Cerebellar nuclear complex (tissue), 1 donor: Measurements from ENCODE around the gene PARD3.
"Not testable (repeated sequence)": the region's sequence is repeated elsewhere in the genome, so short reads cannot be mapped to it uniquely, and the experiment has no call there.

Experiments used
- DNase-seq, 2 experiments: peaks; one replicate each; lab custom pipeline; 2025; lab: John Stamatoyannopoulos, UW

The PARD3 gene

DNA sequence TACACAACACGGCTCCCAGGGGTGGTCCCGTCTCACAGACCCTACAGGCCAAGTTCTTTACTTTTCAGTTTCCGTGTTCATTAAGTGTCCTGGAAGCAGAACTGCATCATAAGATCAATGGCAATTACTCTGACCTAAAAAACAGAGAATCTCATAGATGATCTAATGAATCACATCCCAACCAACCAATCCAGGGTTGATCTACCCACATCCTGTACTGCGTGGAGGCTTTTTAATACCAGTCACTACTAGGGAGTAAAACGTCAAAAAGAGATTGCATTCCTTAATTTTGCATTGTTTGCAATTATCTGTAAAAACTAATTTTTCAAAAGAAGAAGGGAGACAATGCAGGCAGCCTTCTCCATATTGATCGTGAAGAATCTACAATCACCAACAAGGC, 72.6 kb downstream of the PARD3 start:
- DNase-seq, result no peak

DNA sequence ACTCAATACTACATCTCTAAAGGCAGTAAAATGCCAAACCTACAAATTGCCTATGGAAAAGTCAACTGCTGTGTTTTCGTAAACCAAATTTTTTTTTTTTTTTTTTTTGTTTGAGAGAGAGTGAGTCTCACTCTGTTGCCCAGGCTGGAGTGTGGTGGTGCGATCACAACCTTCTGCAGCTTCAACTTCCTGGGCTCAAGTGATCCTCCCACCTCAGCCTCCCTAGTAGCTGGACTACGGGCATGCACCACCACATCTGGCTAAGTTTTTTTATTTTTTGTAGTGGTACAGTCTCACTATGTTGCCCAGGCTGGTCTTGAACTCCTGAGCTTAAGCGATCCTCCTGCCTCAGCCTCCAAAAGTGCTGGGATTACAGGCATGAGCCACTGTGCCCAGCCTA, 74.0 kb downstream of the PARD3 start:
- DNase-seq, result not testable (repeated sequence)

DNA sequence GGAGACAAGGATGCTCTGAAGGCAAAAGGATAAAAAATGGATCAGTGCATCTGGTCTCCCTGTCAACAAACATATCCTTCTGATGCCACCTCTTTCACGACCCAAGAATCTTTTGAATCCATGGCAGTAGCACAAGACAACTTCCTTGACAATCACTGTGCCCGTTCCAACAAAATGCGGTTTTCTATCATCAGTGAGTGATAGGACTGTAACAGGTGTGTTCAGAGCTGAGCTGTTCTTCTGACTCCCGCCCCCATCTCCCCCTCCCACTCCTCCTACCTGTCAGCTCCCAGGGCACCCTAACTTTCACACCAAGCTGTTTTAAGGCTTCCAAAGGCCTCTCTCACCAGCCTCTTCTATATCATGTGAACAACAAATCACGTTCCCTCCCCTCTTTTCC, 74.8 kb downstream of the PARD3 start:
- no peak for DNase-seq

DNA sequence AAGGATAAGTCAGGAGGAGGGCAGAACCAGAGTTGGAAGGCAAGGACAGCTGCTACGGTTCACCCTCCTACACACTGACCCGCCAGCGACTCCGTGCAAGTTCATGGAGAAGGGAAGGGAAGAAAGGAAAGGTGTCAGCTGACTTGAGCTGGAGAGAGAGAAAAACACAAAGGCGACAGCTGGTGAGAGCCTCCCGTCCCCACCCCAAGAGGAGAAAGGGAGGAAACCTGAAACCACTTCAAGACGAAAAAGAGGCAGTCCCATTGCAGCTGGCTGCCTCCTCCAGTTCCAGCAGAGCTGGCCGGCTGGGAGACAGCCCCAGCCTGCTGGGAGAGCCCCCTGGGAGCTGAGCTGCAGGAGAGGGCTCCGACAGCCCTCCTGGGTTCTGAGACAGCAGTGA, 75.2 kb downstream of the PARD3 start:
- no peak for DNase-seq

DNA sequence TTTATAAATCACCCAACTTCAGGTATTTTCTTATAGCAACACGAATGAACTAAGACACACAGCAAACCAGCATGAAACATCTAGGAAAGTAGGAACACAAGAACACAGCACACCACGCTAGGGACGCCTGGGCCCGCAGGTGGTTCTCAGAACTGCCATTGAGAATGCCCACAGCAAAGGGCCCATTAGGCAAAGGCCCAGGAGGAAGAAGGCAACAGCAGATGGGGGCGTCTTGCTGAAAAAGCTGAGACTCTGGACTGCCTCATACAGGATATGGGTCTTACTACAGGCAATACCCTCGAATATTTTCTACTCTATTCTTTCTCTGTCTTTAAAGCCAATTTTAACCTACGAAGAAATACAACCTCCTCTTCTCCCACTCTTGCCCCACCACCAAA, 77.3 kb downstream of the PARD3 start:
- no peak for DNase-seq

GRCh38 chr10:34736976-34737771, 77.9 kb downstream of the PARD3 start:
- DNase-seq, result no peak

- no peak for DNase-seq
Observed at GRCh38 chr10:34734918-34735317, 80.2 kb downstream of the PARD3 start.

- no peak for DNase-seq
Observed at GRCh38 chr10:34732926-34733325, 82.2 kb downstream of the PARD3 start.

- DNase-seq, result no peak
Observed at GRCh38 chr10:34731885-34732701, 83.0 kb downstream of the PARD3 start.

- DNase-seq, result no peak
Observed at GRCh38 chr10:34731213-34731612, 83.9 kb downstream of the PARD3 start.

- no peak for DNase-seq
Observed at GRCh38 chr10:34730726-34731125, 84.4 kb downstream of the PARD3 start.

- no peak for DNase-seq
Observed at GRCh38 chr10:34729619-34730018, 85.5 kb downstream of the PARD3 start.

- DNase-seq, result no peak
Observed at GRCh38 chr10:34728361-34728760, 86.7 kb downstream of the PARD3 start.

DNA sequence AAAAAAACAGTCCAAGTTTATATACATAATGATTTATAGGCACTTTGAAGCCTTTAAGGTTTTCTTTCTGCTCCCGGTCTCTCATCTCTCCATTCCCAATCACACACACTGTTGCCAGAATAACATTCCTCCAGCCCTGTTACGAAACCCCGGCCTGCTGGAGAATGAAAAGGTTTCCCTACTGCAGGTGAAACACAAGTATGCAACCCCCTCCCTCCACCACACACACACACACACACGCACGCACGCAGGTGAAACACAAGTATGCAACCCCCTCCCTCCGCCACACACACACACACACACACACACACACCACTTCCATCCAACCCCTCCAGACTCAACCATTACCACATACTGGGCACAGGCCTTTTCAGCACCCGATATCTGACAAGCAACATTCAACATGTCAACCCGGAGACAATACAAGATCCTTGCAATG, 87.5 kb downstream of the PARD3 start:
- no peak for DNase-seq

GRCh38 chr10:34726862-34727261, 88.2 kb downstream of the PARD3 start:
- DNase-seq, result no peak

- no peak for DNase-seq
Observed at GRCh38 chr10:34723750-34724149, 91.3 kb downstream of the PARD3 start.

DNA sequence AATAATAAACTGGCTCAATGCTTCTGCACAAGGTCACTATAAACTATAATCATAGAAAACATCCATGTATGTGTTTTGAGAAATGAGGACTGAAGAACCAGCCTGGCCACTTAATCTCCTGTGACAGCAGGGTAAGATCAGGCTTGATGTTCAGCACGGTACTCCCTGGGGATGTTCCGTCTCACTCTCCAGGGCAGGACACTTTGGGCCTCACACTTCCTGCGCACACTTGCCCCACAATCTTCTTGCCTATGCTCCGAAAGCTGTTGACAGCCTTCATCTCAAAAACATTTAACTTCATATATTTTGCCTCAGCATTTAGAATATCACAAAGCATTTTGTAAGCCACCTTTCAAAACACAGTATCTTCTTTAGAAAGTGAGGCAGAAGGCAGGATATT, 92.7 kb downstream of the PARD3 start:
- DNase-seq, result no peak

GRCh38 chr10:34721208-34721840, 93.8 kb downstream of the PARD3 start:
- no peak for DNase-seq

GRCh38 chr10:34719746-34720145, 95.3 kb downstream of the PARD3 start:
- DNase-seq, result no peak

DNA sequence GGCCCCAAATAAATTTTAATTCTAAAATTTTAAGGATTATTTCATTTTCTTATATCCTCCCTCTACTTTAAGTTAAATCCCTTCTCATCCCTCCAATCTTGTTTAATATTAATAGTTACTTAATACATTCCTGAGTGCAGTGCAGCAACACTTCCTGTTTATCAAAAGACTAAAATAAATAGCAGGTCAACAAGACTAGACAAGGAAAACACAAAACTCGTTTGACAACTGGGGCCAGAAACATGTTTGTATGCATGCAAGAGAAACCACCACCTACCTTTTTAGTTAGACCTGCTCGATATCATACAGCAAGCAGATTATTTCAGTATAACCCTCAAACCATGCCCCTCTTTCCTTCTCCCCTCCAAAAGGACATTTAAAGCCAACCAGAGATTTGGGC, 95.8 kb downstream of the PARD3 start:
- no peak for DNase-seq

GRCh38 chr10:34717429-34717828, 97.7 kb downstream of the PARD3 start:
- DNase-seq, result no peak

- no peak for DNase-seq
Observed at GRCh38 chr10:34716958-34717357, 98.1 kb downstream of the PARD3 start.

DNA sequence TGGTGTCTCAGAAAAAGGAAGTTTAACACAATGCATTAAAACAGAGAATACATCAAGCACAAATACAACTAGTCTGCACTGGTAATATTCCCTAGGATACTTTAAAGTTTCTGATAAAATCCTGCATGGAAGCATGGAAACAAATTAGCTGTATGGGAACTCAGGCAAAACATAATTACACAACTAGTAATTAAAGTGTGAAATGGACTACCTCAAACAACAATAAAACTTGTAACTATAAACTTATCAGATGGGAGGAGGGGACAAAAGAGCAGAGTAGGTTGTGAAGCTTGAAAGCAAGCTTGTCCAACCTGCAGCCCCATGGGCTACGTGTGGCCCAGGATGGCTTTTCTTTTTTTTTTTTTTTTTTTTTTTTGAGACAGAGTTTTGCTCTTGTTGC, 98.9 kb downstream of the PARD3 start:
- no peak for DNase-seq
